Nephron (organoid): ENCODE data around the gene SYNPO2.

ENCODE experiments used
- H3K27ac Mint-ChIP-seq, 3 experiments: 2 replicates each; pipeline ENCODE4 v1.8.0; 2020; ENCODE audit warnings: mixed read lengths in 3 of 3, mild to moderate bottlenecking in 2 of 3, moderate library complexity in 1 of 3
- H3K27me3 Mint-ChIP-seq: 2 replicates; pipeline ENCODE4 v1.8.0; 2021; ENCODE audit warnings: low read depth, mild to moderate bottlenecking, moderate library complexity, mixed read lengths
- H3K36me3 Mint-ChIP-seq: 2 replicates; pipeline ENCODE4 v1.8.0; 2020; ENCODE audit warnings: low read depth, mixed read lengths
- H3K4me1 Mint-ChIP-seq: 2 replicates; pipeline ENCODE4 v1.8.0; 2020; ENCODE audit warnings: mixed read lengths
- H3K4me3 Mint-ChIP-seq, 3 experiments: 2 replicates each; pipeline ENCODE4 v1.8.0; 2020; ENCODE audit warnings: mild to moderate bottlenecking in 3 of 3, mixed read lengths in 3 of 3, moderate library complexity in 2 of 3
- H3K9me3 Mint-ChIP-seq: 2 replicates; pipeline ENCODE4 v1.8.0; 2020; ENCODE audit warnings: mixed read lengths
- TF ChIP-seq, protein P1 (sequence below), 3 experiments: fragments of 200-600 bp; sonication (generic); IDR thresholded peaks; one replicate each; pipeline ENCODE4 v1.5.0; 2021; ENCODE audit warnings: antibody characterized with exemption in 3 of 3; ENCODE audit not compliant: unreplicated experiment in 3 of 3

The SYNPO2 gene

DNA sequence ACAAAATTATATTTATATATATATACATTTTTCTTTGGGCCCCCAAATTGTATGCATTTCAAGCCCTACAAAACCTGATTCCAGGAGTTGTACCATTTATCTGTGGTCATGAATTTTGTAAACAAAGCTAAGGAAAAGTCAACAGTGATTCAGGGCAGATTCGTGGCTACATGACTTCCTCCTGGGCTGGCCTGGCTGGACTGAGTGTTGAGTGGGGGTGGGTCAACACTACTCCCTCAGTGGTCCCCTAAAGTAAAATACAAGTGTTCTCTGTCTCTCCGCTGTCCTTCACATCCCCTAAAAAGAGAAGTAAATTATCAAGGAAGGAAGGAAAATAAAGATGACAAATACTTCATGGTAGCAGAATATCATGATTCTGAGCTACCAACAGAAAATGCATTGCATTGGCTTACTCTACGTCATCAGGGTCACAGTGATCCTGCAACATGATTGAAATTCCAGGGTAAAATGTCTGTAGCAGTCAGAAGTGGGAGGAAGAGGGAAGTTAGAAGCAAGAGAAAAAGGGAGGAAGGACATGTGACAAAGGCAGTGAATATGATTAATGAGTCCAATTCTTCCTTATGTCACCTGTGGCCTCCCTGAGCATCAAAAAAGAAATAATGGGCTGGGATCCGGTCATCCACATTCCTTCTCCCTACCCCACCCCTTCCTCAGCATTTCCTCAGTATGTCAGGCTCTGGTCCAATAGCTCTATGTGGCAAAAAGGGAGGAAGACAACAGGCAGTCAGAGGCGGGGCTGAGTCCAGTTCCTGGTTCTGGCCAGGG is 204.6 kb downstream of the SYNPO2 start:
- H3K36me3 Mint-ChIP-seq, result no peaks in the 10 kb centered on the region
- H3K4me3 Mint-ChIP-seq, result no peak overlapping the region

DNA sequence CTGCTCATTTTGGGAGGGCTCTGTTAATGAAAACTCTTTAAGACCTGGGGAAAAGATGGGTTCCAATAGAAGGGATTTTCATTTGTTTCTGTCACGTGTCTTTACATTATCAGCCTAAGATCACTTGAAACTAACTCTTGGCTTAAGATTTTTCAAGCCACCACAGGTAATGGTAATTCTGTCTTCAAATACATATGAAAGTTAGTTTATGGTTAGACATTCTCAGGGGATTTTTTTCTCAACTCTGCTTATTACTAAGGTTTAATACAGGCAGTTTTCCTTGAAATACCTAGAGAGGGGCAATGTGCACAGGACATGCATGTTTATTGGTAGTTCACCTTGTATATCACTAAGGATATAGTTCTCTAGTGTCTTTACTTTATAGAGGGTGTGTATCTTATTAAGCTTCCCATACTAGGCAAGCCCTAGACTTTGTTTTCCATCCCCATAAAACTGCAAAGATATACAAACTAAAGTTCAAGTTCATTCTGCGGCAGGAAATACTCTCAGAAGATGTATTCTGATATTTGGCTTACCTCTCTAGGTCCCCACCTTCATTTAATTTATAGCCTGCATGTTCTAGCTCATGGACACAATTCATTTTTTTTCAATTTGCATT is 208.7 kb downstream of the SYNPO2 start:
- Mint-ChIP-seq H3K27ac (peak overlapping the region in 2 of 3 experiments; percentile 6 to 51), H3K36me3 (no peaks in the 10 kb centered on the region), H3K9me3 (no peaks in the 10 kb centered on the region), H3K4me3 (no peak overlapping the region), H3K4me1 (peaks cover 8% of the 10 kb centered on the region), H3K27me3 (no peaks in the 10 kb centered on the region)
- TF ChIP-seq, protein P1, sequence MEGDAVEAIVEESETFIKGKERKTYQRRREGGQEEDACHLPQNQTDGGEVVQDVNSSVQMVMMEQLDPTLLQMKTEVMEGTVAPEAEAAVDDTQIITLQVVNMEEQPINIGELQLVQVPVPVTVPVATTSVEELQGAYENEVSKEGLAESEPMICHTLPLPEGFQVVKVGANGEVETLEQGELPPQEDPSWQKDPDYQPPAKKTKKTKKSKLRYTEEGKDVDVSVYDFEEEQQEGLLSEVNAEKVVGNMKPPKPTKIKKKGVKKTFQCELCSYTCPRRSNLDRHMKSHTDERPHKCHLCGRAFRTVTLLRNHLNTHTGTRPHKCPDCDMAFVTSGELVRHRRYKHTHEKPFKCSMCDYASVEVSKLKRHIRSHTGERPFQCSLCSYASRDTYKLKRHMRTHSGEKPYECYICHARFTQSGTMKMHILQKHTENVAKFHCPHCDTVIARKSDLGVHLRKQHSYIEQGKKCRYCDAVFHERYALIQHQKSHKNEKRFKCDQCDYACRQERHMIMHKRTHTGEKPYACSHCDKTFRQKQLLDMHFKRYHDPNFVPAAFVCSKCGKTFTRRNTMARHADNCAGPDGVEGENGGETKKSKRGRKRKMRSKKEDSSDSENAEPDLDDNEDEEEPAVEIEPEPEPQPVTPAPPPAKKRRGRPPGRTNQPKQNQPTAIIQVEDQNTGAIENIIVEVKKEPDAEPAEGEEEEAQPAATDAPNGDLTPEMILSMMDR (IDR thresholded peaks at IDR 0.05; ENCODE audit: unreplicated experiment in 3 of 3), result no peak

More for the DNA sequence above, 204.6 kb downstream of the SYNPO2 start:
- Mint-ChIP-seq H3K9me3 (peaks cover 8% of the 10 kb centered on the region), H3K27me3 (no peaks in the 10 kb centered on the region), H3K4me1 (no peaks in the 10 kb centered on the region), H3K27ac (peak overlapping the region in 1 of 3 experiments; percentile 88)
- TF ChIP-seq, protein P1 (IDR thresholded peaks at IDR 0.05; ENCODE audit: unreplicated experiment in 3 of 3), result no peak

DNA sequence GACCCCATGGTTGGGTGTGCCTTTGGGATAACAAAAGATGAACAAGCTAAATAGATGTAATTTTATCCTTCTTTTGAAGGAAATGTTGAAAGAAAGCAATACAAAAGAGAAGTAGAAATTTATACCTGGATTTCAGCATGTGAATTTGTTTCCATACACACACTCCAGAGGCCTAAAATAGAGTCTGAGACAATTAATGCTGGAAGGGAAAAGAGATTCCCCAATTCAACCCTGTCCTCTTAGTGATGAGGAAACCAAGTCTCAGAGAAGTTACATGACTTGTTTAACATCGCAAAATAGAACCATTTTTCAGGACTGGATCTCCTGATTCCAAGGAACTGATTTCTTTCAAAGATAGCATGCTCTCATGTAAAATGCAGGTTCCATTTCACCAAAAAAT is 209.7 kb downstream of the SYNPO2 start:
- peaks cover 8% of the 10 kb centered on the region for H3K4me1 Mint-ChIP-seq
- H3K4me3 Mint-ChIP-seq, result no peak overlapping the region

DNA sequence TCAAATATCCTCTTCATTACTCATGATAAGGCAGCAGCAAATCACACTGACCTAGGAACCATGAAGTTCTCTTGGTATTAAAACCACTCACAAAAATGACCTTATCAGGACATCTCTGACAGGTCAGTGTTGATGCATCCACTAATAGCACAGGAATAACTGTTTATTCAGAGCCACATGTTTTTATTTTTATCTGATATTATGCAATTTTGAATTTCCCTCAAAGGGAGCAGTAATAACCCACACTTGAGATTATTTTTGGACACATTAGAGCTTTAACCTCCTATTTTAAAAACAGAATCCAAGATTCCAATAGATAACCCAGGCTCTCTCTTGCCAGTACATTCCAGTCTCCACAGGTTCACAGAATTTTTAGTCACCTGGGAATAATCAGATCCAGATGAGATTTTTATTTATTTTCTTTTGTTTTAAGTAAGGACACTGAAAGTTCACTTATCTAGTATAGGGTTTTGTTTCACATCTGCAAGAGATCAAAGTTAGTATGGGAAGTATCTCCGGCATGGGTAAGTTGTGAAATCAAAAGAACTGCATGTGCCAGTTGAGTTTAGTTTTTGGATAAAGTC is 210.7 kb downstream of the SYNPO2 start:
- no peak overlapping the region for H3K4me3 Mint-ChIP-seq
- no peaks in the 10 kb centered on the region for H3K27me3 Mint-ChIP-seq
- H3K27ac Mint-ChIP-seq, result no peak overlapping the region
- TF ChIP-seq, protein P1 (IDR thresholded peaks at IDR 0.05; ENCODE audit: unreplicated experiment in 3 of 3), result no peak
- H3K4me1 Mint-ChIP-seq, result peaks cover 8% of the 10 kb centered on the region
- no peaks in the 10 kb centered on the region for H3K9me3 Mint-ChIP-seq
- no peaks in the 10 kb centered on the region for H3K36me3 Mint-ChIP-seq

More for the DNA sequence above, 209.7 kb downstream of the SYNPO2 start:
- no peak overlapping the region for H3K27ac Mint-ChIP-seq
- no peaks in the 10 kb centered on the region for H3K27me3 Mint-ChIP-seq
- TF ChIP-seq, protein P1 (IDR thresholded peaks at IDR 0.05; ENCODE audit: unreplicated experiment in 3 of 3), result no peak
- no peaks in the 10 kb centered on the region for H3K36me3 Mint-ChIP-seq
- H3K9me3 Mint-ChIP-seq, result no peaks in the 10 kb centered on the region

DNA sequence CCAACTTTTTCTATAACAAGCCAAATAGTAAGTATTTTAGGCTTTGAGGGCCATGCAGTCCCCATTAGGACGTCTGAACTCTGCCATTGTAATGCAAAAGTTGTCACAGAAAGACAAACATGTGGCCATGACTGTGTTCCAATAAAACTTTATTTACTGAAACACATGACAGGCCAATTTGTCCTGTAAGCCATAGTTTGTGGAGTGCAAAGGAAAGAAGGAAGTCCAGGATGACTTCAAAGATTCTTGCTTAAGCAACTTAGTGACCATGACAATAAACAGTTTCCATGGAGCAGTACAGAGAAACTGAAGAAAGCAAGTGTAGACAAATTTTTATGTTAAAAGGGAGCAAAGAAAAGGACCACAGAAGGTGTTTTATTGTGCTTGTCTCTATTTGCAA is 212.0 kb downstream of the SYNPO2 start:
- H3K36me3 Mint-ChIP-seq, result no peaks in the 10 kb centered on the region
- H3K4me3 Mint-ChIP-seq, result no peak overlapping the region
- no peaks in the 10 kb centered on the region for H3K9me3 Mint-ChIP-seq
- peaks cover 8% of the 10 kb centered on the region for H3K4me1 Mint-ChIP-seq
- no peaks in the 10 kb centered on the region for H3K27me3 Mint-ChIP-seq
- H3K27ac Mint-ChIP-seq, result no peak overlapping the region
- TF ChIP-seq, protein P1 (IDR thresholded peaks at IDR 0.05; ENCODE audit: unreplicated experiment in 3 of 3), result no peak
